Adrenal gland (tissue), 5 donors: Measurements from ENCODE around the gene ARHGAP6.

Experiments used
- CTCF ChIP-seq, 6 experiments: fragments of 450-650 bp in 4 of 6; fragments of 200-600 bp in 2 of 6; sonication (generic) in 1 of 6; IDR thresholded peaks; 1 replicate in 5 of 6; 2 replicates in 1 of 6; pipeline versions ENCODE4 v1.5.1 to v1.8.0; 2016 to 2021; ENCODE audit warnings: antibody characterized with exemption in 6 of 6, mild to moderate bottlenecking in 2 of 6, moderate library complexity in 1 of 6
- POLR2A ChIP-seq, 2 donors: fragments of 450-650 bp; IDR thresholded peaks; one replicate each; pipeline ENCODE4 v1.6.1; 2017; ENCODE audit warnings: antibody characterized with exemption in 2 of 2, mild to moderate bottlenecking in 2 of 2, moderate library complexity in 1 of 2
- donor health status: DM: no; HTN: no; CAD: no.

GRCh38 chrX:11334165-11334564, 331.6 kb downstream of the ARHGAP6 start:
- no peak for TF ChIP-seq CTCF (IDR thresholded peaks at IDR 0.05)
- no peak for TF ChIP-seq POLR2A (IDR thresholded peaks at IDR 0.05)
